Astrocyte (in vitro differentiated cells and primary cell): ENCODE results near the gene ULK4.

Source experiments
- CTCF ChIP-seq: IDR thresholded peaks from 2 replicates; pipeline ENCODE4 v1.5.1; 2011; ENCODE audit warnings: low read depth, mild to moderate bottlenecking, inconsistent platforms, low read length, moderate library complexity; ENCODE audit not compliant: insufficient read depth
- EZH2 ChIP-seq: IDR thresholded peaks from 2 replicates; pipeline ENCODE4 v1.6.1; 2012; ENCODE audit warnings: mild to moderate bottlenecking, low read length, inconsistent platforms; ENCODE audit not compliant: insufficient read depth

- TF ChIP-seq CTCF (no peak), EZH2 (no peak)
Measured at GRCh38 chr3:41356775-41357174, 605.1 kb downstream of the ULK4 start.
